ENCODE data around the gene POLRMT.

Gene POLRMT

GRCh38 chr19:642767-643727 lies 9.7 kb upstream of the POLRMT start:
- no peak for TF ChIP-seq ZFX (IDR thresholded peaks at IDR 0.05; ENCODE audit: borderline replicate concordance)
- no peak for TF ChIP-seq CTCF (IDR thresholded peaks at IDR 0.05)
- no peak overlapping the region for H3K27ac ChIP-seq

- no peak overlapping the region for H3K27ac ChIP-seq
- TF ChIP-seq ZFX (IDR thresholded peaks at IDR 0.05; ENCODE audit: borderline replicate concordance) (no peak), CTCF (IDR thresholded peaks at IDR 0.05) (no peak)
Observed at GRCh38 chr19:641702-642101, 8.4 kb upstream of the POLRMT start.

- no peak overlapping the region for H3K27ac ChIP-seq
- TF ChIP-seq ZFX (IDR thresholded peaks at IDR 0.05; ENCODE audit: borderline replicate concordance): no peak
- no peak for TF ChIP-seq CTCF (IDR thresholded peaks at IDR 0.05)
Observed at GRCh38 chr19:640606-641189, 7.4 kb upstream of the POLRMT start.

- no peak for TF ChIP-seq CTCF (IDR thresholded peaks at IDR 0.05)
- TF ChIP-seq ZFX (IDR thresholded peaks at IDR 0.05; ENCODE audit: borderline replicate concordance): no peak
- H3K27ac ChIP-seq: no peak overlapping the region
Observed at GRCh38 chr19:640161-640558, 6.8 kb upstream of the POLRMT start.

DNA sequence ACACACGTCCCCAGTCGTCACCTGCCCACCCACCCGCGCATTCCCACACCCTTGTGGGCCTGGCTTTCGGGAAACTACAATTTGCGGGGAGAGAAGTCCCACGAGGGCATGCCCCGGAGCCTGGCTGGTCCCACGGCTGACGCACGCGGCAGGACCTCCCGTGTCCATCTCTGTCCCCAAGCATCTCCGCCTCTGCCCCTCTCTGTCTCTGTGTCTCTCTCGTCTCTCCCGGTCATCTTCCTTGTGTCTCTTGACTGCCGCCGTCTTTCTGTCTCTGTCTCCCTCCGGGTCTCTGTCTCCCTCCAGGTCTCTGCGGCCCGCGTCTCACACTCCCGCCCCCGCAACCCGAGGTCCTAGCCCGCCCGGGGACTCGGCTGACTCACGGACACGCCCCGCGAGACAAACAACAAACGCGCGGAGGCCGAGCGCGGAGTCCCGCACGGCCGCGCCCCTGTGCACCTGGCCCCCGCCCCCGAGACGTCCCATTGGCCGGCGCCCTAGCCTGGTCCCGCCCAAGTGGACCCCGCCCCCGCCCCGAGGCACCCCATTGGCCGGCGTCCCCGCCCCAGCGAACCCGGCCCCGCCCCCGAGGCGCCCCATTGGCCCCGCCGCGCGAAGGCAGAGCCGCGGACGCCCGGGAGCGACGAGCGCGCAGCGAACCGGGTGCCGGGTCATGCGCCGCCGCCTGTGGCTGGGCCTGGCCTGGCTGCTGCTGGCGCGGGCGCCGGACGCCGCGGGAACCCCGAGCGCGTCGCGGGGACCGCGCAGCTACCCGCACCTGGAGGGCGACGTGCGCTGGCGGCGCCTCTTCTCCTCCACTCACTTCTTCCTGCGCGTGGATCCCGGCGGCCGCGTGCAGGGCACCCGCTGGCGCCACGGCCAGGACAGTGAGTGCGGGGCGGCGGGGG lies 6.2 kb upstream of the POLRMT start, which contains the start of gene FGF22:
TSS of gene FGF22 (plus strand) at position 627 of the 908 bp plus-strand sequence. CDS start at position 674, 47 bp downstream.
- H3K27ac ChIP-seq: no peak within 1 kb of the TSS
- TF ChIP-seq CTCF (IDR thresholded peaks at IDR 0.05) (no peak), ZFX (IDR thresholded peaks at IDR 0.05; ENCODE audit: borderline replicate concordance) (no peak)

DNA sequence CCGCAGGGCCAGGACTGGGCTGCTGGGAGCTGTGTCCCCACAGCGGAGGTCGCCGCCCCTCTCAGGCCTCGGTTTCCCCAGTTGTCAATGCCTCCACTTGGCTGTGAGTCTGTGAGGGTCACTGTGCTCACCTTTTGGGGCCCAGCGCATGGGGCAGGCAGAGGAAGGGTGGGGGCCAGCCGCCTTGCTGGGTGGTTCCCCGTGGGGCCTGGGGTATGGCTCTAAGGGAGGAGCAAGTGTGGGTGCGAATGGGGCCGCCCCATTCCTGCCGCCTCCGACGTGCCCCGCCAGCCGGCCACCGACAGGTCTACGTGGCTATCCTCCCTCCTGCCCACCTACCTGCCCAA lies 5.5 kb upstream of the POLRMT start:
- no peak overlapping the region for H3K27ac ChIP-seq
- TF ChIP-seq ZFX (IDR thresholded peaks at IDR 0.05; ENCODE audit: borderline replicate concordance) (no peak), CTCF (IDR thresholded peaks at IDR 0.05) (no peak)
